Activated CD8-positive, alpha-beta memory T cell treated with anti-CD3 and anti-CD28 coated beads, Interleukin-2, amount 50 U/mL, for 24 hours (primary cell): ENCODE results near the gene MTIF2.
"Not testable (repeated sequence)": the region's sequence is repeated elsewhere in the genome, so short reads cannot be mapped to it uniquely, and the experiment has no call there.

Source experiments
- DNase-seq: peaks from one replicate; pipeline ENCODE4 v3.0.0-alpha.2; 2020; ENCODE audit errors: extremely low read depth

The MTIF2 gene

DNA sequence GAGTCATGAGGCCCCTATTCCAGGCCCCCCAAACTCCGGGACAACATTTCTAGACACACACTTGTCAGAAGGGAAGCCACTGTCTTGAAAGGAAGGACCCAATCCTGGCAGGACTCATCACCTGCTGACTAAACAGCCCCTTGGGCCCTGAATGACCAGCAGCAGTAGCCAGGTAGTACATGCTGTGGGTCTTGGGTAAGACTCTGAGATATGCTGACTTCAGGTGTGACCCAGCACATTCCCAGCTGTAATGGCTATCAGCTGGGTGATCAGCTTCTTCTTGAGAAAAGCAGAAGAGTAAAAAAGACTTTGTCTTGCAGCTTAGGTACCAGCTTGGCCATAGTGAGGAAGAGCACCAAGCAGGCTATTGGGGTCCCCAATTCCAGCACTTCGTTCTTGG lies 72.5 kb downstream of the MTIF2 start:
- DNase-seq, result no peak

- not testable (repeated sequence) for DNase-seq
These were observed 77.1 kb downstream of the MTIF2 start for GRCh38 chr2:55191888-55192287.

GRCh38 chr2:55186837-55187236 lies 82.2 kb downstream of the MTIF2 start:
- not testable (repeated sequence) for DNase-seq
